SK-N-SH treated with all-trans-retinoic acid at 6 μM for 48 hours (cell line): ENCODE results near the gene UNCX.

Experiments used
- ATAC-seq: fragments of 200-7000 bp; cut with Tn5 transposase; 3 replicates; pipeline ENCODE4 v1.9.1; 2020; ENCODE audit warnings: mild to moderate bottlenecking, moderate library complexity
- ARNTL ChIP-seq: fragments of 450-650 bp; formaldehyde crosslinking; IDR thresholded peaks from 2 replicates; pipeline ENCODE4 v1.5.0; 2020; ENCODE audit warnings: low read depth, mild to moderate bottlenecking, moderate library complexity, borderline replicate concordance
- BACH2 ChIP-seq: fragments of 250-450 bp; sonication (Bioruptor Pico); IDR thresholded peaks from 2 replicates; pipeline ENCODE4 v1.9.0; 2021; ENCODE audit warnings: mild to moderate bottlenecking, borderline replicate concordance
- CSDC2 ChIP-seq: fragments of 250-450 bp; sonication (Bioruptor Pico); IDR thresholded peaks from 2 replicates; pipeline ENCODE4 v1.5.0; 2020; ENCODE audit warnings: mild to moderate bottlenecking, moderate library complexity
- ESRRG ChIP-seq: fragments of 250-450 bp; sonication (Bioruptor Pico); IDR thresholded peaks from 2 replicates; pipeline ENCODE4 v1.6.1; 2021; ENCODE audit warnings: mild to moderate bottlenecking
- GLIS3 ChIP-seq: fragments of 250-450 bp; sonication (Bioruptor Pico); IDR thresholded peaks from 2 replicates; pipeline ENCODE4 v1.5.0; 2020; ENCODE audit warnings: mild to moderate bottlenecking, moderate library complexity
- ISL1 ChIP-seq: fragments of 250-450 bp; sonication (Bioruptor Pico); IDR thresholded peaks from 2 replicates; pipeline ENCODE4 v2.1.2; 2022; ENCODE audit warnings: mild to moderate bottlenecking, moderate library complexity
- OSR1 ChIP-seq: fragments of 250-450 bp; sonication (Bioruptor Pico); IDR thresholded peaks from 2 replicates; pipeline ENCODE4 v1.8.0; 2022; ENCODE audit warnings: moderate library complexity, mild to moderate bottlenecking, inconsistent platforms
- PATZ1 ChIP-seq: fragments of 250-450 bp; sonication (Bioruptor Pico); IDR thresholded peaks from 2 replicates; pipeline ENCODE4 v1.8.0; 2020; ENCODE audit warnings: mild to moderate bottlenecking, moderate library complexity, borderline replicate concordance
- POU6F1 ChIP-seq: fragments of 250-450 bp; sonication (Bioruptor Pico); IDR thresholded peaks from 2 replicates; pipeline ENCODE4 v1.8.0; 2021; ENCODE audit warnings: low read depth, mild to moderate bottlenecking, moderate library complexity, borderline replicate concordance
- PPARA ChIP-seq: fragments of 250-450 bp; sonication (Bioruptor Pico); IDR thresholded peaks from 2 replicates; pipeline ENCODE4 v1.5.0; 2020; ENCODE audit warnings: mild to moderate bottlenecking, borderline replicate concordance
- RARB ChIP-seq: fragments of 250-450 bp; sonication (Bioruptor Pico); IDR thresholded peaks from 2 replicates; pipeline ENCODE4 v1.8.0; 2021; ENCODE audit warnings: mild to moderate bottlenecking, moderate library complexity
- TCF4 ChIP-seq: fragments of 250-450 bp; sonication (Bioruptor Pico); IDR thresholded peaks from 2 replicates; pipeline ENCODE4 v1.8.0; 2021; ENCODE audit warnings: mild to moderate bottlenecking, moderate library complexity, borderline replicate concordance
- ZC3H10 ChIP-seq: fragments of 250-450 bp; sonication (Bioruptor Pico); IDR thresholded peaks from 2 replicates; pipeline ENCODE4 v1.5.1; 2021; ENCODE audit warnings: mild to moderate bottlenecking, moderate library complexity
- ZFP3 ChIP-seq: fragments of 250-450 bp; sonication (Bioruptor Pico); IDR thresholded peaks from 2 replicates; pipeline ENCODE4 v1.5.0; 2020; ENCODE audit warnings: mild to moderate bottlenecking, moderate library complexity
- ZFP30 ChIP-seq: fragments of 450-650 bp; formaldehyde crosslinking; IDR thresholded peaks from 2 replicates; pipeline ENCODE4 v1.5.0; 2022; ENCODE audit warnings: mild to moderate bottlenecking, moderate library complexity
- ZNF565 ChIP-seq: fragments of 450-650 bp; formaldehyde crosslinking; conservative IDR thresholded peaks from 2 replicates; pipeline ENCODE4 v1.5.0; 2020; ENCODE audit warnings: low read depth, mild to moderate bottlenecking, moderate library complexity
- ZNF70 ChIP-seq: fragments of 450-650 bp; formaldehyde crosslinking; IDR thresholded peaks from 2 replicates; pipeline ENCODE4 v1.5.0; 2020; ENCODE audit warnings: mild to moderate bottlenecking, moderate library complexity
- ZNF8 ChIP-seq: fragments of 450-650 bp; formaldehyde crosslinking; IDR thresholded peaks from 2 replicates; pipeline ENCODE4 v1.5.0; 2020; ENCODE audit warnings: mild to moderate bottlenecking, moderate library complexity

Gene UNCX

DNA sequence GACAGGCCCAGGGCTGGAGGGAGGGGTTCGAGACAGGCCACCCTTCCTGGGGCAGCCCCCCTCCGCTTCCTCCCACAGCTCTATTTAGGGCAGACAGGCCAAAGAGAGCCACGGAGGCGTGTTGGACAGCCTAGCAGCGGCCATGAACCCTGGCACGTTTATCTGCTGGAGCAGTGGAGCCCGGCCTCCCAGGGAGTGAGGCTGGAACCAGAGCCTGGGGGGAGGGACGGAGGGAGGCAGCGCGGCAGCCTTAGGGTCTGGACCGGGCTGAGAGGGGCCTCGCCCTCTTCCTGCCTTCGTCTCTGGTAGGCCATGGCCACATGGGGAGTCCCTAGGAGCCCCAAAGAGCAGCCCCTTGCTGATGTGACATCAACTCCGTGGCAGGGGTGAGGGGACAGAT, 17.1 kb downstream of the UNCX start:
- peak; percentile 16; the same call in 2 of the 3 replicates for ATAC-seq
- TF ChIP-seq ZFP30 (CRISPR knock-in tag) = no peak
- no peak for TF ChIP-seq ISL1 (CRISPR knock-in tag)
- no peak for TF ChIP-seq ZNF8 (CRISPR knock-in tag)
- TF ChIP-seq PPARA (CRISPR knock-in tag) = no peak
- no peak for TF ChIP-seq TCF4 (CRISPR knock-in tag)

DNA sequence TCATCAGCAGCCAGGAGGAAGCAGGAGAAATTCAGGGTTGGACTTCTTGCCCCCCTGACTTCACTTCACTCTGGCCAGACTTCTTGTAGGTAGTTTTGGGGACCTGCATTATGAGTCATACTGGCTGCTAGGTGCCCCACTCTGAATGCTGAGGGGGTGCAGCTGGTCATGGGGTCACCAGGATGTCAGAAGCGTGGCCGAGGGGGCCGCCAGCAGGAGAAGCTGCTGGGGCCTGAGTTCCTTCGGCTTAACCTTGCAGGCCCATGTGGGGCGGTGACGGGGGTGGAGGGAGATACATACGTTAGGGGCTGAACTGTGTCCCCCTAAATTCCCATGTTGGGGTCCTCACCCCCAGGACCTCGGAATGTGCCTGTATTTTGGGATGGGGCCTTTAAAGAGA, 18.2 kb downstream of the UNCX start:
- TF ChIP-seq ZNF8 (CRISPR knock-in tag) (no peak), ARNTL (CRISPR knock-in tag) (no peak), CSDC2 (CRISPR knock-in tag) (no peak), RARB (CRISPR knock-in tag) (no peak), GLIS3 (no peak), OSR1 (CRISPR knock-in tag) (no peak), BACH2 (CRISPR knock-in tag) (no peak), ZFP3 (CRISPR knock-in tag) (no peak), ZC3H10 (no peak), ZFP30 (CRISPR knock-in tag) (no peak), ZNF565 (CRISPR knock-in tag) (no peak), ESRRG (CRISPR knock-in tag) (no peak), ISL1 (CRISPR knock-in tag) (no peak), TCF4 (CRISPR knock-in tag) (no peak)
- ATAC-seq = no peak

GRCh38 chr7:1251796-1252539, 19.3 kb downstream of the UNCX start:
- no peak; the same call in 2 of the 3 replicates for ATAC-seq
- TF ChIP-seq ZFP3 (CRISPR knock-in tag) (no peak), ISL1 (CRISPR knock-in tag) (no peak), OSR1 (CRISPR knock-in tag) (no peak)
- TF ChIP-seq, all 23 proteins: peak for 0

GRCh38 chr7:1252540-1253090, 19.9 kb downstream of the UNCX start:
- ATAC-seq = no peak
- TF ChIP-seq ZFP3 (CRISPR knock-in tag) (no peak), PATZ1 (CRISPR knock-in tag) (no peak), TCF4 (CRISPR knock-in tag) (no peak), ISL1 (CRISPR knock-in tag) (no peak), CSDC2 (CRISPR knock-in tag) (no peak), ZNF70 (CRISPR knock-in tag) (no peak), OSR1 (CRISPR knock-in tag) (no peak), ZC3H10 (no peak)

DNA sequence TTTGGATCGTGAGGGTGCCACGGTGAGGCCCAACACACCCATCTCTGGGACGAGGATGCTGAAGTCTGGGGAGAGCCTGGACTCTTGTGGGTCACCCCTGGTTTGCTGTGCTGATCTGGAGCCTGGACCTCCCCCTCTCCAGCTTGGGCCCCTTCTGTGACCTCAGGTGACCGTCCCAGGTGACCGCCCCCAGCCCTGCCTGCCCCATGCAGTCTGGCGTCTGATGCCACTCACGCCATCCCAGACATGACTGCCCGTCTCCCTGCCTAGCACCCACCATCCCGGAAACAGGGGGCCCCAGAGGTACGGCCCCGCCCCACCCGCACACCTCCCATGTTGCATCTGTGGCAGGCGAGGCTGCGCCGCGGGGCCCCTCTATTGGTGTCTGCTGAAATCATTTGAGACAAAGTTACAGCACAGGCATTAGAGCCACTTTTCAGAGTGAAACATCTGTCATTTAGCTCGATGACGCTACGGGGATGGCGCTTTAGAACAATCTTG, 21.1 kb downstream of the UNCX start:
- TF ChIP-seq OSR1 (CRISPR knock-in tag) = no peak
- no peak for TF ChIP-seq POU6F1
- TF ChIP-seq PATZ1 (CRISPR knock-in tag) = no peak
- TF ChIP-seq RARB (CRISPR knock-in tag) = no peak
- ATAC-seq = no peak
